ENCODE measurements around the gene RIC8B.

RIC8B gene

GRCh38 chr12:106894774-106895173, 120.3 kb downstream of the RIC8B start:
- H3K9me3 ChIP-seq (replicated peaks; ENCODE audit: insufficient read depth, low read length) = no peaks in the 10 kb centered on the region
- no peak overlapping the region for H3K27ac ChIP-seq (ENCODE audit: low read length)
- no peak for TF ChIP-seq CTCF (IDR thresholded peaks at IDR 0.05; ENCODE audit: low read length)
- TF ChIP-seq EZH2phosphoT487 (IDR thresholded peaks at IDR 0.05; ENCODE audit: low read length) = no peak
- no peak for TF ChIP-seq EZH2 (optimal IDR thresholded peaks at IDR 0.05; ENCODE audit: low read depth, low read length)
- no peaks in the 10 kb centered on the region; the same call in 1 of the 2 replicates for H3F3A ChIP-seq (ENCODE audit: insufficient read depth, low read length)
- H2AFZ ChIP-seq (ENCODE audit: low read length) = no peak overlapping the region
- no peak for DNase-seq
- H3K36me3 ChIP-seq (replicated peaks; ENCODE audit: insufficient read depth, low read length) = no peaks in the 10 kb centered on the region
- H3K4me1 ChIP-seq (ENCODE audit: low read length) = peaks cover 9% of the 10 kb centered on the region
- no peaks in the 10 kb centered on the region for H3K79me2 ChIP-seq (ENCODE audit: low read length)
- H3K9ac ChIP-seq (ENCODE audit: low read length) = no peak overlapping the region
- no peaks in the 10 kb centered on the region for H4K20me1 ChIP-seq (ENCODE audit: insufficient read depth, low read length)
- H3K9me2 ChIP-seq (replicated peaks; ENCODE audit: insufficient read depth, low read length) = no peaks in the 10 kb centered on the region
- no peak overlapping the region for H3K4me2 ChIP-seq (ENCODE audit: low read depth, low read length)
- no peaks in the 10 kb centered on the region for H3K27me3 ChIP-seq (replicated peaks; ENCODE audit: insufficient read depth, low read length)
- no peak overlapping the region for H3K4me3 ChIP-seq (ENCODE audit: low read length)

- TF ChIP-seq EZH2 (optimal IDR thresholded peaks at IDR 0.05; ENCODE audit: low read depth, low read length) (no peak), EZH2phosphoT487 (IDR thresholded peaks at IDR 0.05; ENCODE audit: low read length) (no peak), CTCF (IDR thresholded peaks at IDR 0.05; ENCODE audit: low read length) (no peak)
- Histone ChIP-seq H3F3A (ENCODE audit: insufficient read depth, low read length) (no peaks in the 10 kb centered on the region; the same call in 1 of the 2 replicates), H2AFZ (ENCODE audit: low read length) (no peak overlapping the region), H3K9me3 (replicated peaks; ENCODE audit: insufficient read depth, low read length) (no peaks in the 10 kb centered on the region), H4K20me1 (ENCODE audit: insufficient read depth, low read length) (no peaks in the 10 kb centered on the region), H3K36me3 (replicated peaks; ENCODE audit: insufficient read depth, low read length) (no peaks in the 10 kb centered on the region), H3K4me2 (ENCODE audit: low read depth, low read length) (no peak overlapping the region), H3K9ac (ENCODE audit: low read length) (no peak overlapping the region), H3K27ac (ENCODE audit: low read length) (no peak overlapping the region), H3K4me1 (ENCODE audit: low read length) (peaks cover 9% of the 10 kb centered on the region), H3K27me3 (replicated peaks; ENCODE audit: insufficient read depth, low read length) (no peaks in the 10 kb centered on the region), H3K9me2 (replicated peaks; ENCODE audit: insufficient read depth, low read length) (no peaks in the 10 kb centered on the region), H3K79me2 (ENCODE audit: low read length) (no peaks in the 10 kb centered on the region), H3K4me3 (ENCODE audit: low read length) (no peak overlapping the region)
- DNase-seq = no peak
Measured at GRCh38 chr12:106896603-106897002, 122.1 kb downstream of the RIC8B start.

DNA sequence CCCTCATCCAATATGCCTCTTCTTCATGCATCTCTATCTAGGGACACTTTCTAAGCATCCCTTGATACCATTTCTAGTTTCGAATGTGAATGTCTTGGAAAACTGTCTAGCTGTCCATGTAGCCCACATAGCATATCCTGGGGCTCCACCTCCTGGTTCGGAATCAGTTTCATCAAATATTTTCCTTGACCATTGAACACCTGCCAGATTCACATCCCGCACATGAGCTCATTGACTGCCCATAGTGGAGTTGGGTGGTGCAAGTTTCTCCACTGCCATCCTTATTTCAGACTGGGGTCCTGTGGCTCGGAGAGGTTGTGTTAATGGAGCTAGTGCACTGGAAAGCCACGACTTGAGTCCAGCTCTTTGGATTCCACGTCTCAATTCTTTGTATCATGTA, 122.6 kb downstream of the RIC8B start:
- Histone ChIP-seq H3K4me1 (ENCODE audit: low read length) (peaks cover 6% of the 10 kb centered on the region), H3K27ac (ENCODE audit: low read length) (no peak overlapping the region), H3K9me3 (replicated peaks; ENCODE audit: insufficient read depth, low read length) (no peaks in the 10 kb centered on the region), H3F3A (ENCODE audit: insufficient read depth, low read length) (no peaks in the 10 kb centered on the region; the same call in 1 of the 2 replicates), H2AFZ (ENCODE audit: low read length) (no peak overlapping the region), H3K4me2 (ENCODE audit: low read depth, low read length) (no peak overlapping the region), H4K20me1 (ENCODE audit: insufficient read depth, low read length) (no peaks in the 10 kb centered on the region), H3K9ac (ENCODE audit: low read length) (no peak overlapping the region), H3K9me2 (replicated peaks; ENCODE audit: insufficient read depth, low read length) (no peaks in the 10 kb centered on the region), H3K4me3 (ENCODE audit: low read length) (no peak overlapping the region), H3K36me3 (replicated peaks; ENCODE audit: insufficient read depth, low read length) (no peaks in the 10 kb centered on the region), H3K27me3 (replicated peaks; ENCODE audit: insufficient read depth, low read length) (no peaks in the 10 kb centered on the region), H3K79me2 (ENCODE audit: low read length) (no peaks in the 10 kb centered on the region)
- DNase-seq = no peak
- no peak for TF ChIP-seq EZH2 (optimal IDR thresholded peaks at IDR 0.05; ENCODE audit: low read depth, low read length)
- no peak for TF ChIP-seq EZH2phosphoT487 (IDR thresholded peaks at IDR 0.05; ENCODE audit: low read length)
- no peak for TF ChIP-seq CTCF (IDR thresholded peaks at IDR 0.05; ENCODE audit: low read length)

All from MM.1S (cell line).